ENCODE data around the gene CGB1. TPM values are rescaled to one million over a fixed set of nuclear protein-coding genes. Genes with fewer than 3 reads are reported as not detected.

CGB1 gene
- total RNA-seq, 1 experiment from 2014 or later: not detected

DNA sequence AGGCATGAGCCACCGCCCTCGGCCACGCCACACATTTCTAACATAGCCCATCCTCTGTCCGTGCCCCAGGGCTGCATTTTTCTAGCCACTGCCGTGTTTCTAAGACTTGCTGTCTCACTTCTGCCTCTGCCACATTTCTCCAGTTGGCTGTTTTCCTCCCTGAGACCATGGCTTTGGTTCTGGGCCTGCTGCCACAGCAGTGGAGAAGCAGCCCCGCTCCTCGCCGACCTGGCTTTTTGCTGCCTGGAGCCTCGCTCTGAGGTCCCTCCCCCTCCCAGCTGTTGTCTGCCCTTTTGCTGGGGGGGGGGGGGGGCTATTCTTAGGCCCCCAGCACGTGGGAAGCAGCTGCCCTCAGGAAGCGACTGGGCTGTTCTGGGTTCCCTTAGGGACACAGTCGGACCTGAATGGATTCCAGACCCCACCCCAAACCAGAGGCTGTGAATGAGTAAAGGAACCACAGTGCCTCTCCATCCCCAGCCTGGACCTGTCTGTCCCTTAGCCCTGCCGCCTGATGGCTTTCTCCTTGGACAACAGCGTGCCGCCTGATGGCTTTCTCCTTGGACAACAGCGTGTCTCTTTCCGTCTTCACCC is 46.9 kb downstream of the CGB1 start:
- Histone ChIP-seq H3K14ac (ENCODE audit: insufficient read depth, low read length) (no peak overlapping the region), H2BK20ac (ENCODE audit: low read depth, low read length, poor library complexity, severe bottlenecking) (no peak overlapping the region), H3K4me1 (ENCODE audit: insufficient read depth, low read length) (no peaks in the 10 kb centered on the region; the same call in 1 of the 2 replicates), H3K23me2 (ENCODE audit: insufficient read length, low read depth, low read length, poor library complexity, severe bottlenecking) (peaks cover 8% of the 10 kb centered on the region), H4K91ac (ENCODE audit: insufficient read length, low read depth, low read length) (no peak overlapping the region), H3T11ph (ENCODE audit: low read length) (no peak overlapping the region), H3K4ac (ENCODE audit: low read depth, low read length) (no peak overlapping the region), H3K9me3 (ENCODE audit: control insufficient read depth, low read depth, low read length) (no peaks in the 10 kb centered on the region), H4K20me1 (ENCODE audit: control insufficient read depth, insufficient read depth, insufficient read length) (no peaks in the 10 kb centered on the region), H3K27me3 (ENCODE audit: insufficient read depth, low read length) (no peaks in the 10 kb centered on the region), H3K4me2 (ENCODE audit: insufficient read depth, insufficient read length, low read length) (no peak overlapping the region), H2BK5ac (ENCODE audit: insufficient read length, low read length) (no peak overlapping the region), H3K18ac (ENCODE audit: insufficient read length, low read depth, low read length) (no peak overlapping the region), H2BK120ac (ENCODE audit: low read depth, low read length, poor library complexity, severe bottlenecking) (no peak overlapping the region), H3K9ac (ENCODE audit: extremely low read depth, insufficient read length, low read length) (no peak overlapping the region), H2BK12ac (ENCODE audit: insufficient read length, low read depth, low read length) (no peak overlapping the region), H3K27ac (ENCODE audit: insufficient read length, low read depth, low read length) (no peak overlapping the region), H3K23ac (ENCODE audit: insufficient read length, low read depth, low read length) (no peak overlapping the region), H2AK5ac (ENCODE audit: insufficient read length, low read length) (no peak overlapping the region), H4K8ac (replicated peaks; ENCODE audit: insufficient read length, low read depth, low read length) (no peak overlapping the region), H2AFZ (ENCODE audit: low read length) (no peak overlapping the region), H3K79me1 (ENCODE audit: insufficient read depth, low read depth, low read length, poor library complexity, severe bottlenecking) (no peaks in the 10 kb centered on the region), H2BK15ac (ENCODE audit: low read depth, low read length) (no peak overlapping the region), H4K5ac (ENCODE audit: insufficient read length, low read depth, low read length) (no peak overlapping the region), H3K56ac (ENCODE audit: insufficient read length, low read depth, low read length) (no peak overlapping the region), H3K79me2 (ENCODE audit: insufficient read depth, low read length) (peaks cover 5% of the 10 kb centered on the region; the same call in 1 of the 2 replicates)
- DNase-seq: no peak
- peak overlapping the region; percentile 2 to 16; a peak in 2 of 5 replicates for H3K4me3 Mint-ChIP-seq
- H3K27me3 Mint-ChIP-seq (ENCODE audit: low read depth): no peaks in the 10 kb centered on the region
- peak overlapping the region in 2 of 3 experiments; percentile 32 to 47; a peak in 2 of 7 replicates for H3K27ac Mint-ChIP-seq
- TF ChIP-seq, protein P1, sequence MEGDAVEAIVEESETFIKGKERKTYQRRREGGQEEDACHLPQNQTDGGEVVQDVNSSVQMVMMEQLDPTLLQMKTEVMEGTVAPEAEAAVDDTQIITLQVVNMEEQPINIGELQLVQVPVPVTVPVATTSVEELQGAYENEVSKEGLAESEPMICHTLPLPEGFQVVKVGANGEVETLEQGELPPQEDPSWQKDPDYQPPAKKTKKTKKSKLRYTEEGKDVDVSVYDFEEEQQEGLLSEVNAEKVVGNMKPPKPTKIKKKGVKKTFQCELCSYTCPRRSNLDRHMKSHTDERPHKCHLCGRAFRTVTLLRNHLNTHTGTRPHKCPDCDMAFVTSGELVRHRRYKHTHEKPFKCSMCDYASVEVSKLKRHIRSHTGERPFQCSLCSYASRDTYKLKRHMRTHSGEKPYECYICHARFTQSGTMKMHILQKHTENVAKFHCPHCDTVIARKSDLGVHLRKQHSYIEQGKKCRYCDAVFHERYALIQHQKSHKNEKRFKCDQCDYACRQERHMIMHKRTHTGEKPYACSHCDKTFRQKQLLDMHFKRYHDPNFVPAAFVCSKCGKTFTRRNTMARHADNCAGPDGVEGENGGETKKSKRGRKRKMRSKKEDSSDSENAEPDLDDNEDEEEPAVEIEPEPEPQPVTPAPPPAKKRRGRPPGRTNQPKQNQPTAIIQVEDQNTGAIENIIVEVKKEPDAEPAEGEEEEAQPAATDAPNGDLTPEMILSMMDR (conservative IDR thresholded peaks at IDR 0.05): no peak
- no peaks in the 10 kb centered on the region for H3K9me3 Mint-ChIP-seq
- peaks cover 20 to 52% (median 51%) of the 10 kb centered on the region in 3 experiments for H3K36me3 Mint-ChIP-seq (ENCODE audit: insufficient read depth in 1 of 3, low read depth in 3 of 3)
- no CpG with 5 or more reads among the region's 17 CpGs for WGBS (ENCODE audit: extremely low coverage, insufficient read length, low lambda C conversion rate)
- H3K4me1 Mint-ChIP-seq: peaks cover 25 to 30% of the 10 kb centered on the region in 2 experiments

All from H9 (cell line).